ENCODE data around the gene FAIM.

The FAIM gene

GRCh38 chr3:138681463-138682220 lies 73.1 kb downstream of the FAIM start:
- DNase-seq = no peak

- DNase-seq = no peak
Observed at GRCh38 chr3:138682648-138683047, 74.1 kb downstream of the FAIM start.
